Heart right ventricle (tissue), 16 donors: ENCODE data around the gene DDX10. TPM values are rescaled to one million over a fixed set of nuclear protein-coding genes. Genes with fewer than 3 reads are reported as not detected.
"Not testable (repeated sequence)": the region's sequence is repeated elsewhere in the genome, so short reads cannot be mapped to it uniquely, and the experiment has no call there.

Experiments
- ATAC-seq, 8 donors: fragments of 200-7000 bp; cut with Tn5 transposase; one replicate each; pipeline ENCODE4 v1.9.1; 2020; ENCODE audit warnings: mild to moderate bottlenecking in 8 of 8, moderate library complexity in 8 of 8, moderate number of reproducible peaks in 1 of 8
- DNase-seq, 2 donors: peaks; one replicate each; pipeline ENCODE4 v3.0.0-alpha.2; 2020
- H3K27ac ChIP-seq, 10 donors: fragments of 200-600 bp; sonication (generic) in 2 of 10; one replicate each; pipeline versions ENCODE4 v1.5.0 to v1.8.0; 2020 to 2022; ENCODE audit warnings: mild to moderate bottlenecking in 3 of 10
- H3K27me3 ChIP-seq, 7 donors: fragments of 200-600 bp; one replicate each; pipeline ENCODE4 v1.8.0; 2021 to 2022; ENCODE audit warnings: mild to moderate bottlenecking in 2 of 7
- H3K36me3 ChIP-seq, 9 donors: fragments of 200-600 bp; sonication (generic) in 1 of 9; one replicate each; pipeline versions ENCODE4 v1.5.0 to v1.8.0; 2020 to 2022; ENCODE audit warnings: mild to moderate bottlenecking in 2 of 9
- H3K4me1 ChIP-seq, 9 donors: fragments of 200-600 bp; sonication (generic) in 1 of 9; one replicate each; pipeline versions ENCODE4 v1.5.0 to v1.8.0; 2020 to 2022; ENCODE audit warnings: mild to moderate bottlenecking in 4 of 9
- H3K4me3 ChIP-seq, 10 donors: fragments of 200-600 bp; sonication (generic) in 2 of 10; one replicate each; pipeline versions ENCODE4 v1.5.0 to v1.8.0; 2020 to 2022; ENCODE audit warnings: mild to moderate bottlenecking in 7 of 10, moderate library complexity in 2 of 10
- H3K9me3 ChIP-seq, 11 donors: fragments of 200-600 bp in 10 of 11; sonication (generic) in 2 of 11; one replicate each; pipeline versions ENCODE4 v1.5.0 to v1.8.0; 2013 to 2022; ENCODE audit warnings: mild to moderate bottlenecking in 2 of 11, control low read depth in 1 of 11, moderate library complexity in 1 of 11
- WGBS, 2 donors: extraction: QIAGEN DNeasy Blood & Tissue Kit; methylation state at CpG; one replicate each; pipeline ENCODE4 v1.1.7; 2013; ENCODE audit warnings: inconsistent platforms in 1 of 2; 5-methylcytosine and 5-hydroxymethylcytosine counted together
- intact Hi-C, 10 donors: fragments of 100-400 bp; cut with DNase I; formaldehyde crosslinking; loops; one replicate each; pipeline versions ENCODE4 v1.11.1 to v1.14.2; 2022
- polyA plus RNA-seq, 2 donors: library from polyadenylated mRNA; stranded (reverse); fragments of 200-250 nt; gene quantifications; one replicate each; pipeline ENCODE4 v1.2.3, GENCODE V29; 2013
- total RNA-seq, 10 donors: library from RNA; stranded (reverse); fragmentation: NEBNext Ultra II Directional in 3 of 10; extraction: Animal tissue kit (Norgen Biotek cat#: 25700) in 3 of 10; gene quantifications; one replicate each; pipeline versions ENCODE4 v1.2.1 to v1.2.4, GENCODE V29; 2021 to 2023
- TF ChIP-seq, protein P1 (sequence below), 9 donors: fragments of 200-600 bp; sonication (generic) in 2 of 9; IDR thresholded peaks; one replicate each; pipeline versions ENCODE4 v1.5.0 to v1.8.0; 2021 to 2022; ENCODE audit warnings: antibody characterized with exemption in 9 of 9, mild to moderate bottlenecking in 5 of 9, moderate library complexity in 1 of 9
- donor health status: Arrhythmogenic right ventricular cardiomyopathy.
- donor health status: ischemic (EF 13 %, LVEDD 7.1; RV severe dilation, severe dysfunction).
- donor health status: healthy with polysubstance abuse.
- donor health status: DM: no; HTN: yes; CAD: no.
- donor health status: DM: no; HTN: no; CAD: no.
- donor health status: ischemic (EF 25% LVEDD 6.9; RV normal size, moderate dysfunction).
- donor health status: ischemic (EF 25% LVEDD 5.7; RV mildly dilated, moderate dysfunction).
- donor health status: healthy.
- donor health status: DM: yes; HTN: yes; CAD: no.
- donor health status: Ischemic cardiomyopathy.
- donor health status: ischemic (EF 35%, LVEDD 5.7; RV mildly dilated, moderate dysfunction).
- donor health status: nonischemic (EF 11% LVEDD 7.7; RV severe dilation, severe dysfunction).
- donor health status: DM: yes; HTN: yes; CAD: no.
- donor health status: PGD.
- donor health status: ischemic (EF 29% LVEDD 5.4; RV normal size, mild dysfunction).
- donor health status: nonischemic (EF 23%, LVEDD 6.1; RV moderate dilation, normal function).

DDX10 gene
- total and polyA plus RNA-seq, 12 donors, result 9.3 to 15.3 (median 11.5) TPM

DNA sequence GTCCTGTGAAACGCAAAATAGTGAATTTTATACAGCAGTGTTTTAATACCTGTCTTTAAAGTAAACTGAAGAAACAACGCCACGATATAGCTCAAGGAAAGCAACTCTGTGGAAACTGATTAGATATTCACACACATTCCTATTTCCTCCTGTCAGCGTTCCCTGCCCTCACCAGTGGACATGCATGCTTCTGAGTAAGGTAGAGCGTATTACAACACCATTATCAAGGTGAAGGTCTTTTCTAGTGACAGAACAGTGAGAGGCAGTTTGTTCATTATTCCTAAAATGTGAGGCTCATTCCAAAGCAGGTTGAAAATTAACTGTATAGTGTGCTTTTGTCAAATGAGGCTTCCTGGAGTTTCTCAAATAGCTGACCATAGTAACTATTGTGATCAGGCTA is 153.1 kb downstream of the DDX10 start:
- ATAC-seq, result no peak

DNA sequence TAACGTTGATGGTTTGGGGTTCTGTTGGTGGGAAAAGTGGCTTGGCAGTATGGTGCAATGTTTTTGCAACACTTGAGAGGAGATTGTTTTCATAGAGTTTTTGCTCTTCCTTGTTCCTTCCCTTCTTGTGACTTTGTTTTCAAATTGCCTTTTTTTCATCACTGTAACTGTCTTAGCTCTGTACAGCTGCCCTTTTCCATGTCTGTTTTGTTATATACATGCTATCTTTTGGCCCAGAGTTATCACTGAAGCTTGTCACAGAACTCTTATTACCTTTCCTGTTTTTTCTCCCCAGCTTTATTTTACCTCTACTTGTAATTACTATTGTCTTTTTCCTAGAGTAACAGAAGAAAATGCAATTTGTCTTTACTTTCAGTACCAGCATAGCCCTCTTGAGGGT is 154.1 kb downstream of the DDX10 start:
- H3K4me1 ChIP-seq, result peaks cover 0 to 4% (median 0%) of the 10 kb centered on the region in 9 donors
- no peak overlapping the region for H3K27ac ChIP-seq
- H3K4me3 ChIP-seq, result no peak overlapping the region
- DNase-seq, result no peak
- 77 to 80% methylated on average over 1 of the region's 1 CpG for WGBS, 2 donors
- no peaks in the 10 kb centered on the region for H3K9me3 ChIP-seq
- ATAC-seq, result no peak
- H3K27me3 ChIP-seq, result no peaks in the 10 kb centered on the region
- H3K36me3 ChIP-seq, result no peaks in the 10 kb centered on the region
- intact Hi-C loops, result no loop called here
- TF ChIP-seq, protein P1, sequence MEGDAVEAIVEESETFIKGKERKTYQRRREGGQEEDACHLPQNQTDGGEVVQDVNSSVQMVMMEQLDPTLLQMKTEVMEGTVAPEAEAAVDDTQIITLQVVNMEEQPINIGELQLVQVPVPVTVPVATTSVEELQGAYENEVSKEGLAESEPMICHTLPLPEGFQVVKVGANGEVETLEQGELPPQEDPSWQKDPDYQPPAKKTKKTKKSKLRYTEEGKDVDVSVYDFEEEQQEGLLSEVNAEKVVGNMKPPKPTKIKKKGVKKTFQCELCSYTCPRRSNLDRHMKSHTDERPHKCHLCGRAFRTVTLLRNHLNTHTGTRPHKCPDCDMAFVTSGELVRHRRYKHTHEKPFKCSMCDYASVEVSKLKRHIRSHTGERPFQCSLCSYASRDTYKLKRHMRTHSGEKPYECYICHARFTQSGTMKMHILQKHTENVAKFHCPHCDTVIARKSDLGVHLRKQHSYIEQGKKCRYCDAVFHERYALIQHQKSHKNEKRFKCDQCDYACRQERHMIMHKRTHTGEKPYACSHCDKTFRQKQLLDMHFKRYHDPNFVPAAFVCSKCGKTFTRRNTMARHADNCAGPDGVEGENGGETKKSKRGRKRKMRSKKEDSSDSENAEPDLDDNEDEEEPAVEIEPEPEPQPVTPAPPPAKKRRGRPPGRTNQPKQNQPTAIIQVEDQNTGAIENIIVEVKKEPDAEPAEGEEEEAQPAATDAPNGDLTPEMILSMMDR (IDR thresholded peaks at IDR 0.05), result no peak

More for the DNA sequence above, 153.1 kb downstream of the DDX10 start:
- Histone ChIP-seq H3K27ac (no peak overlapping the region), H3K9me3 (no peaks in the 10 kb centered on the region), H3K36me3 (no peaks in the 10 kb centered on the region), H3K27me3 (no peaks in the 10 kb centered on the region), H3K4me1 (peaks cover 0 to 4% (median 0%) of the 10 kb centered on the region in 9 donors), H3K4me3 (no peak overlapping the region)
- TF ChIP-seq, protein P1 (IDR thresholded peaks at IDR 0.05), result no peak
- DNase-seq, result no peak
- WGBS, 2 donors, result 76% methylated on average over 5 of the region's 5 CpGs
- intact Hi-C loops, result no loop called here

GRCh38 chr11:108819957-108820356 is 155.1 kb downstream of the DDX10 start:
- Histone ChIP-seq H3K27ac (no peak overlapping the region), H3K4me3 (no peak overlapping the region), H3K36me3 (no peaks in the 10 kb centered on the region), H3K9me3 (no peaks in the 10 kb centered on the region), H3K4me1 (peaks cover 0 to 4% (median 0%) of the 10 kb centered on the region in 9 donors), H3K27me3 (no peaks in the 10 kb centered on the region)
- DNase-seq, result no peak
- 95 to 96% methylated on average over 2 of the region's 2 CpGs for WGBS, 2 donors
- no peak for ATAC-seq
- intact Hi-C loops, result no loop called here
- TF ChIP-seq, protein P1 (IDR thresholded peaks at IDR 0.05), result no peak

DNA sequence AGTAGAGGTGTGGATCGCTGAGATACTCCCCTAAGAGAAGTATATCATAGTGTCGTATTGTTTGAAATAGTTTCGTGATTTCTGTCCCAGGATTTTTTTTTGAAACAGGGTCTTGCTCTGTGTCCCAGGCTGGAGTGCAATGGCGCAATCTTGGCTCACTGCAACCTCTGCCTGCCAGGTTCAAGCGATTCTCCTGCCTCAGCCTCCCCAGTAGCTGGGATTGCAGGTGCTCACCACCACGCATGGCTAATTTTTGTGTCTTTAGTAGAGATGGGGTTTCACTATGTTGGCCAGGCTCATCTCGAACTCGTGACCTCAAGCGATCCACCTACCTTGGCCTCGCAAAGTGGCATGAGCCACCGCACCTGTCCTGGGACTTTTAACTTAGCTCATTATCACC is 159.1 kb downstream of the DDX10 start:
- H3K27ac ChIP-seq, H3K4me1 ChIP-seq, intact Hi-C loops, H3K4me3 ChIP-seq, H3K27me3 ChIP-seq, H3K9me3 ChIP-seq, H3K36me3 ChIP-seq, DNase-seq, ATAC-seq: not testable (repeated sequence)
- 98% methylated on average over 11 of the region's 11 CpGs for WGBS, 2 donors

GRCh38 chr11:108824545-108824944 is 159.7 kb downstream of the DDX10 start:
- TF ChIP-seq, protein P1 (IDR thresholded peaks at IDR 0.05), result no peak
- no peak for ATAC-seq
- no peaks in the 10 kb centered on the region for H3K4me1 ChIP-seq
- DNase-seq, result no peak
- WGBS, 2 donors, result 60 to 81% methylated on average over 3 of the region's 3 CpGs
- H3K9me3 ChIP-seq, result peaks cover 0 to 10% (median under 1%) of the 10 kb centered on the region in 11 donors
- no peak overlapping the region for H3K4me3 ChIP-seq
- no peak overlapping the region for H3K27ac ChIP-seq
- no peaks in the 10 kb centered on the region for H3K36me3 ChIP-seq
- no peaks in the 10 kb centered on the region for H3K27me3 ChIP-seq
- intact Hi-C loops, result no loop called here
